Measurements from ENCODE around the gene SDCCAG8.
A peak's percentile ranks its signal among the peaks of the same experiment; 100 is the strongest.
"Not testable (repeated sequence)": the region's sequence is repeated elsewhere in the genome, so short reads cannot be mapped to it uniquely, and the experiment has no call there.

Gene SDCCAG8

DNA sequence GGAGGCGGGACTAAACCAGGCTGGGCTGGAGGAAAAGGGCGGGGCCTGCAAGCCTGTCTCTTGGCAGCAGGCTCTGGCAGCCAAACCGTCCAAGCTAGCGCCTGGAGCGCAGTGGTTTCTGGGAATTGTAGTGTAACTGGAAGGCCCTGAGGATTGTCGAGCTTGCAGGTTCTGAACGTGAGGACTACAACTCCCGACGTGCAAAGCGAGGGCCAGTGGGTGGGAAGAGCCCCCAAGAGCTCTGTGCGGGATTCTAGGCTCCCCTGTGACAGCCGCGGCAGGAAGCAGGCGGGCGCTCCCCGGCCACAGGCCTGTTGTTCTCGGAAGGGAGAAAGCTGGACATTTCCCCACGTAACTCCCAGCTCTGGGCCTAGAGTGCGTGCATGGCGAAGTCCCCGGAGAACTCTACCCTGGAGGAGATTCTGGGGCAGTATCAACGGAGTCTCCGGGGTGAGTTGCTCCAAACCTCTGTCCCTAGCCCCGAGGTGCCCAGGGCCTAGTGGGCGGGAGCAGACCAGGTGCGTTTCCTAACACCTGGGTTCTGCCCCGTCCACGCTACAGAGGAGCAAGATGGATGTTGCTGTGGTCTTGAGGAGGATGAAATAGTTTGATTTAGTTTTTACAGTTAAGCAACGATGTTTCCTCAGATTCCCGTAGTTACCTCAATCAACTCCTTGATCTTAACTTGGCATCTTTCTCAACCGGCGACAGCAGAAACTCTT, at the start of gene SDCCAG8:
TSS of gene SDCCAG8 (plus strand) at position 251 of the 722 bp plus-strand sequence. CDS start at position 384, 133 bp downstream.
- peak; percentile 88 to 92 for DNase-seq (ENCODE audit: low read depth in 2 of 2)

DNA sequence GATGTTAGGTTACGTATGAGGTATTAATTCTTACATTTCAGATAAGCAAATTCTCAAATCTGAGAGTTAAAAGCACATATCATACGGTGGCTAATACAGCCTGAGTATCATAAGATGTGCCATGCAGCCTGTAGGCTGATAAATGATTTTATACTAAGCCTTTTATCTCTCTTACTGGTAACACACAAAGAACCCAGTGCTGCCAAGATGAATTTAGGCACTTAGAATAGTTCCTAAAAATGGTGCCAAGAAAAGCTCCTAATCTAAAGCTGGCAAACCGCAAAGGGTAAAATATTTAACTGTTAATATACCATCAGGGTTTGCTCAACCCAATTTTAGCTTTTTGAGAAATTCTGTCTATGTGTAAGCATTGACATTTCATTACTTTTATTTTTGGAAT, 43.9 kb upstream of the SDCCAG8 start:
- DNase-seq (ENCODE audit: low read depth in 2 of 2), result not testable (repeated sequence)

DNA sequence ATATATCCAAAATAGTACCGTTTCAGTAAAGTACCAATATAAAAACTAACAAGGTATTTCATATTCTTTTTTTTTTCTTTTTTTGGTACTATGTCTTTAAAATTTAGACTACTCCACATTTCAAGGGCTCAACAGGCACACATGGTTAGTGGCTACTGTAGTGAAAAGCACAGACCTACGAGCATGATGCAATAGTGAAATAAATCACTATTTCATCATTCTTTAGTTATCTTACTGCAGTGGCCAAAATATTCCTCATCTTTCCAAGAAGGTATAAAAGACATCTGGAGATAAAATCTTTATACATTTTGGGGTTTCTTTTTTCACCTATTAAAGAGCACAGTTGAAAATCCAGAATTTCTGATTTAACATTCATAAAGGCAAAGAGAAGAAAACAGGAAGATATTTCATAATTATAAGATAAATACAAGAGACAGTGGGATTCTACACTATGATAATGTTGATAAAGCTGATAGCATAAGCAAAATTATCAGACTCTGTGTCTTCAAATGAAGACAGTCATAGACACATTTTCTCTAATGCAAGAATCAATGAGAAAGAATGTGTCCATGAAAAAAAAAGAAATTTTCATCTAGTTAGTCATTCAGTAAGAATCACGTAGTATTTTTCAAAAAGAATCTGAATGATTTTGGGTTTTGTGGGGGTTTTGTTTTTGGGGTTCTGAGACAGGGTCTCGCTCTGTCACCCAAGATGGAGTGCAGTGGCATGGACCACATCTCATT, 42.6 kb upstream of the SDCCAG8 start:
- DNase-seq (ENCODE audit: low read depth in 2 of 2), result no peak

DNA sequence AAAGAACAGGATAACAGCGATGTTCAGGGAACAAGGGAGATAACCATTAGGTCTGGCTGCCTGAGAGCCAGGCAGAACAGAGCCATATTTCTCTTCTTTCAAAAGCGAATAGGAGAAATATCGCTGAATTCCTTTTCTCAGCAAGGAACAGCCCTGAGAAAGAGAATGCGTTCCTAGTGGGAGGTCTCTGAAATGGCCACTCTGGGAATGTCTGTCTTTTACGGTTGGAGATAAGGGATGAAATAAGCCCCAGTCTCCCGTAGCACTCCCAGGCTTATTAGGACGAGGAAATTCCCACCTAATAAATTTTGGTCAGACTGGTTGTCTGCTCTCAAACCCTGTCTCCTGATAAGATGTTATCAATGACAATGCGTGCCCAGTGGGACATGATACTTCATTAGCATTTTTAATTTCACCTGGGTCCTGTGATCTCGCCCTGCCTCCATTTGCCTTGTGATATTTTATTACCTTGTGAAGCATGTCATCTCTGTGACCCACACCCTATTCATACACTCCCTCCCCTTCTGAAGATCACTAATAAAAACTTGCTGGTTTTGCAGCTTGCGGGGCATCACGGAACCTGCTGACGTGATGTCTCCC, 40.5 kb upstream of the SDCCAG8 start:
- not testable (repeated sequence) for DNase-seq (ENCODE audit: low read depth in 2 of 2)

DNA sequence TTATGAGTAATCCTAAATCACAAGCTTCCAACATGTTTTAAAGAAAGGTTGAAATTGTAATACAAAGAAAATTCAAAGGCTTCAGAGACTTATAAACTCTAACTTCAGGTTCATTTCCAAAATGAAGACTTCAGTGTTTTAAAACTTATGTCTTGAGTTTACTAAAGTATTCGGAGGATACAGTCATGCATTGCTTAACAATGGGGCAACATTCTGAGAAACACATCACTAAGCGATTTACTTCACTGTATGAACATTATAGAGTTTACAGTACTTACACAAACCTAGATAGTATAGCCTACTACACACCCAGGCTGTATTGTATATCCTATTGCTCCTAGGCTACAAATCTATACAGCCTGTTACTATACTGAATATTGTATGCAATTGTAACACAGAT, 39.1 kb upstream of the SDCCAG8 start:
- DNase-seq (ENCODE audit: low read depth in 2 of 2), result no peak

DNA sequence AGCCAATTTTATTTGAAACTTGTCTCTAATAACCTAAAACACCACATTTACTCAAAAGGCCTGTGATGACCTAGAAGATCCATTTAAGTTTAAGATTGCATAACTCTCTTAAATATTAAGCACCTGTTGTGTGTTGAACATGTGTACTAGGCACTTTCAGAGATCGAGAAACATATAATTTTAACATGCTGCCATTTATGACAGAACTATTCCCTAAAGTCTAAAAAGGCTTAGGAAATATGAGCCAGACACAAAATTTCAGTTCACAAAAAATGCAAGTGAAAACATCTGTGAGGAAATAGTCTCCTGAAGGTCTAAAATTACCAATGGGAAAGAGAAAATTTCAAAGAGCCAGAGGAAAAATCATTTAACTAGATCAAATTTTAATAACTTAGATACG, 38.5 kb upstream of the SDCCAG8 start:
- DNase-seq (ENCODE audit: low read depth in 2 of 2), result no peak

DNA sequence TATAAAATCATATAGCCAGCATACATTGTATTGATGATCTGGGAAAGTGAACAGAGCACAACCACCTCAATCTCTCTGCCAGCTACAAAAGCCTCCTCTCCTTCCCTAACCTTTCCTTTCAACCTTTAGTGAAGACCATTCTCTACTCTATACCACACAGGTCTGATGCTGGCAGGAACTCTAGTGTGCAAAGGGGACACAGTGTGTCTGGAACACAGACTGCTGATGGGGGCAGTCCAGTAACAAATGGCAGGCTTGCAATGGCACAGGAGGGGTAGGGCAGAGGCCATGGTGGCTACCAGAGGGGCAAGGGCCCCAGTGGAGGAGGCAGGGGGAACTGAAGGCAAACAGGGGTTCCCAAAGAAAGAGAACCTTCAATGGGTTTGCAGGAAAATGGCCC, 37.8 kb upstream of the SDCCAG8 start:
- no peak for DNase-seq (ENCODE audit: low read depth in 2 of 2)

DNA sequence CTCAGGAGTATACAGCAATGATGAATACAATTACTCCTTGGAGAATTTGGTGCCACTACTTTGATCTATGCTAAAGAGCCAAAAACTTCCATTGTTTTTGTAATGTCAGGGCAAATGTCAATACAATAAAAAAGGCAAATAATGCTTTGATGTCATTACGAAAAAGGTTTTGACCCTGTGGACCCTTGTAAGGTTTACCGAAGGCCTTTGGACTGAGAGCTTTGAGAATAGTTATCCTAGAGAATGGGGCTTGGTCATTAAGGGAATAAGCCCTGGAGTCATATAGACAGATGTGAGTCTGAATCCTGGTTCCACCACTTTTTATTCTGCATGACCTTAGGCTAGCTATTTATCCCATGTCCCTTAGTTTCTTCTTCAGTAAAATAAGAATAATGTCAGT, 28.2 kb upstream of the SDCCAG8 start:
- DNase-seq (ENCODE audit: low read depth in 2 of 2), result no peak

DNA sequence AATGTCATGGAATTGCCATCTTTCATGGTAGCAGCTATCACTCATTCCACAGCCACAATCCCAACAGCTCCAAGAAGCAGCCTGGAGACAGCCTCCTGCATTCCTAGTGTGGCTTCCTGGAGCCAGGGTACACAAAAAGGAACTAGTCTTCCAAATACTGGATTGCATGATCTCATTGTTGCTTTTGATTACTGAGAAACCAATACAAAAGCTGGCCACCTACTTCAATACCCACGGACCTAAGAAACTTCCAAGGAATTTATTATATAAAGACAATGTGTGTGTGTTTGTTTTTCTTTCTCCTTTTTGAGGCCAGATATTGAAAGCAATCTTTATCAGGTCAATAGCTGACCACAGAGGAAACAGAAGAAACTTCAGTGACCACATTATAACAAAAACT, 26.3 kb upstream of the SDCCAG8 start:
- no peak for DNase-seq (ENCODE audit: low read depth in 2 of 2)

DNA sequence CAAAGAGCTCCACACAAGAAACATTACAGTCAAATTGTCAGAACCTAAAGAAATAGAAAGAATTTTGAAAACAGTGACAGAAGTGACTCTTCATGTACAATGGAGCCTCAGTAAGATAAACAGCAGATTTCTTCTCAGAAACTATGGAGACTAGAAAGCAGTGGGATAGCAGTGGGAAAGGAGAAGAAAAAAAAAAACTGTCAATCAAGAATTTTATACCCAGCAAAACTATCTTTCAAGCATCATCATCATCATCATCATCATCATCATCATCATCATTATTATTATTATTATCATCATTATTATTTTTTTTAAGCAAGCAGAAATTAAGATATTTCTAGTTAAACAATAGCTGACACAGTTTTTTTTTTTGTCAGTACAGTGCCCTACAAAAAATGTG, 24.9 kb upstream of the SDCCAG8 start:
- no peak for DNase-seq (ENCODE audit: low read depth in 2 of 2)

DNA sequence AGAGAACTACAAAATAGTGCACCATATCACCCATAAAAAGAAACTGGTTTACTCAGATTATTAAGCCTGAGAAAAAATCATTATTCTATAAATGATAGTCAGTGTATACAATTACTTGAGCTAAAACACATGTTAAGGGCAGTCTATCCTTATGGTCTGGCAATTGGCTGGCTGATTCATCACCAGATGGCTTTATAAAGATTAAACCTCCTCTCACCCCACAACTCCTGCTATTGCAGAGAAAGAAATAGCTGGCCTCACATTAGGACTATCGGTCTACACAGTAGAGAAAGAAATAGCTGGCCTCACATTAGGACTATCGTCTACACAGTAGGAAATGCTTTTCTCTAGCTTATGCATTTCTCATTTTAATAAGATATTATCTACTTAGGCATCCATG, 21.9 kb upstream of the SDCCAG8 start:
- no peak for DNase-seq (ENCODE audit: low read depth in 2 of 2)

DNA sequence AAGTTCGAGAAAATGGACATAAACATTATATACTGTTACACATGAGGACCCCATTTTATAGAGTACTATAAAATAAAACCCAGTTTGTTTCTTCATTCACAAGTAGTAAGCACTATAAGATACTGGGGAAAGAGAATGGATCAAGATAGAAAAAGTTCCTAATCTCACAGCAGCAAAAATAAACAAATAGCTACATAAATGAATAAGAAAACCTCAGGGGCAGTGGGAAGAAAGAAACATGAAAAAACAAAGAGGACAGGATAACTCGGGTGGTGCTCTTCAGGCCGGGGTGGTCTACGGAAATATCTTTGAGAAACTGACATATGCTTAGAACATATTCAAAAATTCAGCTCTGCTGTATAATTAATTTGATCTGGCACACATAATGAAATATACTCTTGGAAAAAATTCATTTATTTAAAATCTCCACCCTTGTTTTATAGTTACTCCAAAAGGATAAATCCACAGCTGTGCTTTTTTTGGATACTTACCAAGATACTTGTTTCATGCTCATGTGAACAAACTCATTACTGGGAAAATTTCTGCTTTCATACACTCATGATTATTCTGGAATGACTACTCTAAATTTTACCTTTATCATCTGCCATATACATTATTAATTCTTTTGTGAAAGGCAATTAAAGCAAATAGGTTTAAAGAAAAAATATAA, 20.7 kb upstream of the SDCCAG8 start:
- DNase-seq (ENCODE audit: low read depth in 2 of 2), result no peak

DNA sequence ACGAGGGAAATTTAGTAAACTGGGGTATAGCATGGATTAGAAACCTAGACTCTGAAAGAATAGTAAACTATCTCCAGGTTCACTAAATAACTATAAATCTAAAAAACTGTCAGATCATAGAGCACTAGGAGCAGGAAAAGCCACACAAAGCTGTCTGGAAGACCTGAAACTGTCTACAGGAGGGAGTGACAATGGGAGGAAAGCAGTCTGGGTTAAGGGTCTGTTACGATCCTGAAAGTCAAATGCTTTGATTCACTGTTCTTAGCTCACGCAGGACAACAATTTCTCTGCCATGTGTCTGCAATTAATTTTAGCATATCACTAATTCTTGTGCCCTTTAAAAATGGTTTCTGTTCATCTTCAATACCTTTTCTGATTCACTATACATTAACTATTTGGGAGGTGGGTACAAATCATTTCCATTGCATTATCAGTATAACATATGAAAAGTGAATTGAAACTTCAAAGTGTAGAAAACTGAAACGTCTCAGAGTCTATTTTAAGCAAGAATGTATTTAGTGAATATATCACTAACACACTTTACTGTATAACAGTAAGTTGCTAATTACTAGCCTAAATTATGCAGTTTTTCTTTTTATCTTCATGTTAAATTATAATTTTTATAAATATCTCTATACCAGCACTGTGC, 19.1 kb upstream of the SDCCAG8 start:
- no peak for DNase-seq (ENCODE audit: low read depth in 2 of 2)

DNA sequence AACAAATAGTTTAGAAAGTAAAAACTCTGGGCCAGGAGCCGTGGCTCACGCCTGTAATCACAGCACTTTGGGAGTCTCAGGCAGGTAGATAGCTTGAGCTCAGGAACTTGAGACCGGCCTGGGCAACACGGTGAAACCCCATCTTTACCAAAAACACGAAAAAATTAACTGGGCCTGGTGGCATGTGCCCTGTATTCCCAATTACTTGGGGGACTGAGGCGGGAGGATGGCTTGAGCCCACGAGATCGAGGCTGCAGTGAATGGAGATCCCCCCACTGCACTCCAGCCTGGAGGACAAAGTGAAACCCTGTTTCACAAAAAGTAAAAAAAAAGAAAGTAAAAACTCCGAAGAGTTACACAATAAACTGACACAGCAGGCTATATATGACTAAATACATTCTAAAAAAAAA, 11.4 kb upstream of the SDCCAG8 start:
- DNase-seq (ENCODE audit: low read depth in 2 of 2), result no peak

DNA sequence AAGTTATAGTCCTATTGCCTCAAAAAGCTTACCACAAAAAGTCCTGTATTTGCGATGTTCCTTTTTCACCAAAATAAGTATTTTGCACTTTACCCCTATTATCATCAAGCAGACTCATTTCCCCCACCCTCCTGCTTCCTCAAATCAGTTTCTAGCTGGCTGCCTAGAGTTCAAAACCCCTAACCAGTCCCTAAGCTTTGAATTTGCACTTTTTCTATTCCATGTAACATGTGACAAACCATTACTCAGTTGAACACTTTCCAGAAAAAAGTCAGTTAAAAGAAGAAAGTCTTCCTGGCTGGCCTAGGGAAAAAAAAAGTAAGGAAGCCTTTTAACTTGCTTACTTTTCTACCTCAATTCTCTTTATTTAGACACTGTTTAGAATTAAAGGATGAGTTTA, 8.9 kb upstream of the SDCCAG8 start:
- DNase-seq (ENCODE audit: low read depth in 2 of 2), result no peak

DNA sequence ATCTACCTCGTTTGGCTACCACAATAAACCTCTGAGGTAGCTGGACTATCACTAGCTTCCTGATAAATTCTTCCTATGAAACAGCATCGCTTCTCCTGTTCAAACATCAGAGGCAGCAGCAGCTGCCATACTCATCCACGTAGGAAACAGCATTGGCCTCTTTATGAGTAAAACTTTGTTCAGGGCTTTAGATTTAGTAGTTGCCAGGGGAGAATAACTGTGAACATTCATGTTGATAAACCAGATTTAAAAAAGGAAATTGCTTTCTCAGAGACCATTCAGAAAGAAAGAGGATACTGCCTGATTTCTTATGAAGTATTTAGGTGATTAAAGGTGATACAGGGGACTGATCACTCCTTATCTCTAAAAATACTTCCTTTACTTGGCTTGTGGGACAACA, 7.9 kb upstream of the SDCCAG8 start:
- no peak for DNase-seq (ENCODE audit: low read depth in 2 of 2)

DNA sequence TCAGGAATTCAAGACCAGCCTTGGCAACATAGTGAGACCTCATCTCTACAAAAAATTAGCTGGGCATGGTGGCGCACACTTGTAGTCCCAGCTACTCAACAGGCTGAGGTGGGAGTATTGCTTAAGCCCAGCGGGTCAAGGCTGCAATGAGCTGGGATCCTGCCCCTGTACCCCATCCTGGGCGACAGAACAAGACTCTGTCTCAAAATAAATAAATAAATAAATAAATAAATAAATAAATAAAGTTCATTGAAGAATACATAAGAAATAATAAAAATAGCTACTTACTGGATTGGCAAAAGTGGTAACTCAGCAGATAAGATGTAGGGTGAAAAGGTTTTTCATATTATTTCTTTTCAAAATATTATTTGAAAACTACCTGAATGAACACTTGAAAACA, 6.6 kb upstream of the SDCCAG8 start:
- no peak for DNase-seq (ENCODE audit: low read depth in 2 of 2)

DNA sequence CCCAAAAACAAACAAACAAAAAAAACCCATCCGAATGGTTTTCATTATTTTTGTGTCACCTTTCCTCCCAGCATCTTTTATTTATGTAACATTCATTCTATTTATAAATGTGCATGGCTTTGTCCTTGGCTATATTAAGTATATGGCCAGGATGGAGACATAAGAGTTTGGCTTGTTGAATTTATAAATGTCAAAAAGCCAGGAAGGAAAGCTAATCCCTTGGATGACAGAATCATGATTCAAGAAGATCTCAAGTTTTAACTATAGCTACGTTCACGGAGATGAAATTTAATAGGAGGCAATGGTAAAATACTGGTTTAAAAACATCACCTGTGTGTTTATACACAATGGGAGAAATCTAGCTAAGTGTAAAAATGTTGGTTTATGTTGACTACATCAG, 5.7 kb upstream of the SDCCAG8 start:
- DNase-seq (ENCODE audit: low read depth in 2 of 2), result no peak

DNA sequence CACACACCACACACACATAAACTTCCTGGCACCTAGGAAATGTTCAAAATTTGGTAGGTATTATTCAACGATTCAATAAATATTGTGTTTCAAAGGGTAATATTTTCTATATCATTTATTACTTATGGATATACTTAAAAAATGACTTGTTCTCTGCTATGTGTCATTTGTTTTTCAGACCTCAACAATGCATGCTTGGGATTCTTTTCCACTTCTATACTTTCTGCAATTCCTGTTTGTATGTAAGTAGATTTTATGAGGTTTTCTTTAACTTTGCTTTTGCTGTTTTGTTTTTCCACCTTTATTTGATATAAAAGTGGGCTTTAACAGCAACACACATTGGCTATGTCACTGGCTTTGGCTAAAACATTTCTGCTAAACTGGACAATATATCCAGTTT, 4.3 kb upstream of the SDCCAG8 start:
- DNase-seq (ENCODE audit: low read depth in 2 of 2), result no peak

DNA sequence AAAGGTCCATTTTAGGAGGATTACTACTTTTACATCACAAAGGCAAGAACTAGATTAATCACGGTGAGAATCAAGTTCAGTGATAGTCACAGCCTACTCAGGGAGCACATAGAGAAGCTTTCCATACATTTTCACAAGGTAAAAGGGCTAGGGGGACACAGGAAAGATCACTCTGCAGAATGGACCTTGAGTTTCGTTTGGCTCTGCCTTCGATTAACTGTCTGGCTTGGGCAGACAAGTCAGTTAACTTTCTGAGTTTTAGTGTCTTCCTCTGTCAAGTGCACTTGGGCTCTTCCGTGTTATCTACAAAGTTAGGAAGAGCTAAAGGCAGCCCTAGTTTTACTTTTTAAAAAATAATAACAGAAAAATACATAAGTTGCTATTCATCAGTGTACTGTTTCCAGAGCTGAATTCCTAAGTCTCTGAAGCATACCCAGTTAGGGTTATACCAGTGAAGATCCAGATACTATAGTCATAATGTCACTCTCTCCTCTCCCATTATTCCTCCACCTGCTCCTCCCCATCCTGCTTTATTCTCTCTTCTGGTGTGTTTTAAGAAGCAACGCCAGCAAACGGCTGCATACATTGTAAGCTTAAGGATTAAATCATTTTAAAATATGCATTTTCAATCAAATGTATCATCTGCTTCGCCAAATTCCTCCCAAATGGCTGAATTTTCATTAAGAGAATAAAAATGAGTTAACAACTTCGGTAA, 2.5 kb upstream of the SDCCAG8 start:
- no peak for DNase-seq (ENCODE audit: low read depth in 2 of 2)

DNA sequence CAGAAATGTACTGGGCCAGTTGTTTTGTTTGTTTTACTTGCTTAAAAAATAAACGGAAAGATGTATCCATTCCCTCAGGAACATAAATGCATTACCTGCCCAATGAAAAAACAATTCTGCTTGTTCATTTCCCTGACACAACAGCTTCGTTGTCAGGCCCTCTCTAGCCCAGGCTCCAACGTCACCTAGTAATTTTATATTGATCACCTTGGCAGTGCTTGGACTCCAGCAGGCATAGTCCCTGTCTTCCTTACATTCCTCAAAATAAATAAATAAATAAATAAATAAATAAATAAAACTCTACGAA, 2.0 kb upstream of the SDCCAG8 start:
- no peak for DNase-seq (ENCODE audit: low read depth in 2 of 2)
